Body of pancreas (tissue), 4 donors: Measurements from ENCODE around the gene TEX14. TPM values are rescaled to one million over a fixed set of nuclear protein-coding genes. Genes with fewer than 3 reads are reported as not detected.
A peak's percentile ranks its signal among the peaks of the same experiment; 100 is the strongest.

ENCODE experiments used
- ATAC-seq: fragments of 150-250 bp; one replicate; pipeline ENCODE4 v1.9.1; 2016
- DNase-seq, 4 donors: peaks; one replicate each; pipeline ENCODE4 v3.0.0-alpha.2; 2019
- H3K27ac ChIP-seq, 4 donors: fragments of 200-600 bp; sonication (generic); 1 replicate in 3 of 4; 2 replicates in 1 of 4; pipeline versions ENCODE4 v1.5.1 to v1.6.1; 2016 to 2019; ENCODE audit warnings: mild to moderate bottlenecking in 1 of 4, mixed read lengths in 1 of 4, moderate library complexity in 1 of 4
- H3K27me3 ChIP-seq, 2 donors: fragments of 200-600 bp; sonication (generic); one replicate each; pipeline ENCODE4 v1.6.0; 2016; ENCODE audit warnings: mild to moderate bottlenecking in 1 of 2
- H3K36me3 ChIP-seq, 2 donors: fragments of 200-600 bp; sonication (generic); replicated peaks in 1 of 2; 2 replicates each; pipeline ENCODE4 v1.5.1; 2016; ENCODE audit warnings: low read depth in 2 of 2; ENCODE audit not compliant: insufficient read depth in 1 of 2
- H3K4me1 ChIP-seq: fragments of 200-600 bp; sonication (generic); one replicate; pipeline ENCODE4 v1.6.0; 2016
- H3K4me3 ChIP-seq, 2 donors: fragments of 200-600 bp; sonication (generic); 1 replicate in 1 of 2; 2 replicates in 1 of 2; pipeline ENCODE4 v1.5.1; 2016 to 2019
- H3K9me3 ChIP-seq, 3 donors: fragments of 200-600 bp; sonication (generic); 1 replicate in 2 of 3; 2 replicates in 1 of 3; pipeline ENCODE4 v1.5.1; 2016
- POLR2A ChIP-seq, 3 donors: fragments of 450-650 bp; IDR thresholded peaks; one replicate each; pipeline ENCODE4 v1.6.1; 2016; ENCODE audit warnings: antibody characterized with exemption in 3 of 3, mild to moderate bottlenecking in 2 of 3
- WGBS, 2 donors: methylation state at CpG; one replicate each; pipeline ENCODE4 v1.1.5; 2017; 5-methylcytosine and 5-hydroxymethylcytosine counted together
- intact Hi-C: fragments of 100-400 bp; cut with DNase I; formaldehyde crosslinking; loops from one replicate; pipeline ENCODE4 v1.15.1; 2023
- small RNA-seq: library from RNA; depleted of rRNA; stranded (forward); fragments of <200 nt; gene quantifications from one replicate; pipeline ENCODE3, GENCODE V24; 2016
- total RNA-seq, 2 donors: library from RNA; depleted of rRNA; stranded (reverse); fragments of >200 nt; gene quantifications; one replicate each; pipeline ENCODE4 v1.1.0, GENCODE V29; 2016
- TF ChIP-seq, protein P1 (sequence below), 7 experiments: fragments of 450-650 bp in 4 of 7; fragments of 200-600 bp in 3 of 7; sonication (generic) in 3 of 7; IDR thresholded peaks; one replicate each; pipeline ENCODE4 v1.5.1; 2016 to 2019; ENCODE audit warnings: antibody characterized with exemption in 7 of 7

The TEX14 gene
- total RNA-seq, 2 donors from 2014 or later = 0.26 TPM; not detected in 1

DNA sequence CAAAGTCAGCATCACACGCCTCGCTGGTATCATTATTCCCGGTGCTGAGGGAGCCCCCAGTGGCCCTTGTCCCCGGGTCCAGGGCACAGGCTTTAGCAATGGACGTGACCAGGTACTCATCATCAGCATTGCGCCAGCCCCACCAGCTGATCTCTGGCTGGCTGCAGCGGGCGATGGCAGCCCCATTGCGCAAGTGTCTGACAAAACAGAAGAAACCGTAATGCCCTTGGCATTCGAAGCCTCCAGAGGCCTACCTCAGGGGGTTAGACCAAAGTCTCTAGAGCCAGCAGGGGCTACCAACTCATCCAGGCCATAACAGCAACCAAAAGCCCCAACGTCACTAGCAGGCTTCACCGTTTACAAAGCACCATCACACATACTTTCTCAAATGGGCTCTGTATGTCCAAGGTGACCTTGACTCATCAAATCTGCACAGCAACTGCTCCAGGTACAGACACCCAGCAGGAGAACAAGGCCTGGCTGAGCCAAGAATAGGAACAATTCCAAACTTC is 184.7 kb downstream of the TEX14 start:
- Histone ChIP-seq H3K27me3 (no peaks in the 10 kb centered on the region), H3K27ac (no peak overlapping the region), H3K4me3 (no peak overlapping the region), H3K9me3 (no peaks in the 10 kb centered on the region), H3K4me1 (no peaks in the 10 kb centered on the region), H3K36me3 (peaks cover 0 to 55% of the 10 kb centered on the region in 2 donors)
- intact Hi-C loops = no loop called here
- TF ChIP-seq, protein P1, sequence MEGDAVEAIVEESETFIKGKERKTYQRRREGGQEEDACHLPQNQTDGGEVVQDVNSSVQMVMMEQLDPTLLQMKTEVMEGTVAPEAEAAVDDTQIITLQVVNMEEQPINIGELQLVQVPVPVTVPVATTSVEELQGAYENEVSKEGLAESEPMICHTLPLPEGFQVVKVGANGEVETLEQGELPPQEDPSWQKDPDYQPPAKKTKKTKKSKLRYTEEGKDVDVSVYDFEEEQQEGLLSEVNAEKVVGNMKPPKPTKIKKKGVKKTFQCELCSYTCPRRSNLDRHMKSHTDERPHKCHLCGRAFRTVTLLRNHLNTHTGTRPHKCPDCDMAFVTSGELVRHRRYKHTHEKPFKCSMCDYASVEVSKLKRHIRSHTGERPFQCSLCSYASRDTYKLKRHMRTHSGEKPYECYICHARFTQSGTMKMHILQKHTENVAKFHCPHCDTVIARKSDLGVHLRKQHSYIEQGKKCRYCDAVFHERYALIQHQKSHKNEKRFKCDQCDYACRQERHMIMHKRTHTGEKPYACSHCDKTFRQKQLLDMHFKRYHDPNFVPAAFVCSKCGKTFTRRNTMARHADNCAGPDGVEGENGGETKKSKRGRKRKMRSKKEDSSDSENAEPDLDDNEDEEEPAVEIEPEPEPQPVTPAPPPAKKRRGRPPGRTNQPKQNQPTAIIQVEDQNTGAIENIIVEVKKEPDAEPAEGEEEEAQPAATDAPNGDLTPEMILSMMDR (IDR thresholded peaks at IDR 0.05) = no peak
- TF ChIP-seq POLR2A (IDR thresholded peaks at IDR 0.05) = no peak
- ATAC-seq (no peak), DNase-seq (peak in 1 of 4 donors; percentile 9)
- WGBS, 2 donors = 83 to 84% methylated on average over 13 of the region's 13 CpGs

Small RNAs within 50 kb of the gene (small RNA-seq; reads per million reads assigned to genes)
- gene AC011195.1 (not detected), gene RF00012 (not detected), gene RNU1-108P (not detected), gene RNU1-52P (not detected), gene RNU1-85P (not detected)

Other genes with a start within 250 kb of the TEX14 start
- gene HSF5, start 203.6 kb downstream of the TEX14 start, total RNA-seq = not detected
- gene MTMR4, start 177.4 kb downstream of the TEX14 start, total RNA-seq = 10 to 100 TPM; 21.3 to 39.6 TPM
- gene RAD51C, start 557 bp upstream of the TEX14 start, total RNA-seq = 10 to 100 TPM in 1 of 2 donors, 1 to 10 TPM in 1; 3.3 to 13.2 TPM
- gene PPM1E, start 63.8 kb upstream of the TEX14 start, total RNA-seq = under 1 TPM; 0.26 to 0.66 TPM